ENCODE data around the gene OFD1. TPM values are rescaled to one million over a fixed set of nuclear protein-coding genes. Genes with fewer than 3 reads are reported as not detected.

OFD1 gene
- polyA plus RNA-seq, 1 of the 3 experiments (the other 2 are of a cell fraction) = 13.4 TPM

GRCh38 chrX:13756381-13756780, 21.8 kb downstream of the OFD1 start:
- Histone ChIP-seq H3K4me1 (ENCODE audit: control insufficient read depth in 1 of 2, insufficient read depth in 2 of 2, low read depth in 1 of 2, low read length in 1 of 2) (0 out of 4 replicates have a peak, but pooled peaks cover 0 to 2% of the 10 kb centered on the region in 2 experiments), H3K79me2 (ENCODE audit: insufficient read depth) (no peaks in the 10 kb centered on the region), H3K4me2 (no peak overlapping the region), H3F3A (replicated peaks; ENCODE audit: insufficient read depth) (peaks cover 3% of the 10 kb centered on the region), H3K36me3 (replicated peaks in 1 of 2; ENCODE audit: control insufficient read depth in 1 of 2, insufficient read depth in 2 of 2, low read length in 1 of 2) (peaks cover 61 to 80% of the 10 kb centered on the region in 2 experiments), H4K20me1 (ENCODE audit: insufficient read depth) (no peaks in the 10 kb centered on the region), H3K4me3 (ENCODE audit: low read depth in 2 of 2, low read length in 1 of 2) (no peak overlapping the region), H3K27me3 (ENCODE audit: insufficient read depth) (no peaks in the 10 kb centered on the region), H3K9me3 (no peaks in the 10 kb centered on the region), H3K9ac (no peak overlapping the region), H3K27ac (ENCODE audit: low read depth in 2 of 2, low read length in 1 of 2) (no peak overlapping the region), H3K9me2 (no peaks in the 10 kb centered on the region), H2AFZ (ENCODE audit: low read depth) (no peak overlapping the region)
- DNase-seq = no peak
- no peak for TF ChIP-seq TCF12 (IDR thresholded peaks at IDR 0.05)
- no peak for TF ChIP-seq TAF1 (IDR thresholded peaks at IDR 0.05; ENCODE audit: borderline replicate concordance, low read depth, low read length)
- TF ChIP-seq GATA2 (CRISPR knock-in tag; IDR thresholded peaks at IDR 0.05) = no peak
- TF ChIP-seq REST (IDR thresholded peaks at IDR 0.05; ENCODE audit: low read depth, low read length) = no peak
- TF ChIP-seq USF1 (IDR thresholded peaks at IDR 0.05; ENCODE audit: borderline replicate concordance, low read depth) = no peak
- ChIA-PET POLR2A (no interaction called here), CTCF (no interaction called here)
- 95% methylated on average over 4 of the region's 4 CpGs for WGBS (ENCODE audit: low lambda C conversion rate)

GRCh38 chrX:13759152-13759718, 24.7 kb downstream of the OFD1 start:
- Histone ChIP-seq H3K36me3 (replicated peaks in 1 of 2; ENCODE audit: control insufficient read depth in 1 of 2, insufficient read depth in 2 of 2, low read length in 1 of 2) (peaks cover 62 to 85% of the 10 kb centered on the region in 2 experiments), H3K4me3 (ENCODE audit: low read depth in 2 of 2, low read length in 1 of 2) (no peak overlapping the region), H3K27me3 (ENCODE audit: insufficient read depth) (no peaks in the 10 kb centered on the region), H3K4me2 (no peak overlapping the region), H3K4me1 (ENCODE audit: control insufficient read depth in 1 of 2, insufficient read depth in 2 of 2, low read depth in 1 of 2, low read length in 1 of 2) (peaks cover 0 to 2% of the 10 kb centered on the region in 2 experiments; a peak in 1 of 4 replicates), H3K9me2 (no peaks in the 10 kb centered on the region), H4K20me1 (ENCODE audit: insufficient read depth) (no peaks in the 10 kb centered on the region), H3K9me3 (no peaks in the 10 kb centered on the region), H3K27ac (ENCODE audit: low read depth in 2 of 2, low read length in 1 of 2) (no peak overlapping the region), H2AFZ (ENCODE audit: low read depth) (no peak overlapping the region), H3K79me2 (ENCODE audit: insufficient read depth) (no peaks in the 10 kb centered on the region), H3K9ac (no peak overlapping the region), H3F3A (replicated peaks; ENCODE audit: insufficient read depth) (peaks cover 3% of the 10 kb centered on the region)
- POLR2A ChIA-PET = no interaction called here
- CTCF ChIA-PET = no interaction called here
- no peak for DNase-seq
- TF ChIP-seq IRF3 (IDR thresholded peaks at IDR 0.05; ENCODE audit: low read depth, low read length) = no peak
- no peak for TF ChIP-seq YY1 (IDR thresholded peaks at IDR 0.05; ENCODE audit: low read depth)
- TF ChIP-seq RFX5 (IDR thresholded peaks at IDR 0.05; ENCODE audit: low read length) = no peak
- WGBS (ENCODE audit: low lambda C conversion rate) = 93% methylated on average over 8 of the region's 8 CpGs
